ENCODE results near the gene HOXD8. TPM values are rescaled to one million over a fixed set of nuclear protein-coding genes. Genes with fewer than 3 reads are reported as not detected.

HOXD8 gene
- total RNA-seq, 1 donor from 2014 or later, result not detected

DNA sequence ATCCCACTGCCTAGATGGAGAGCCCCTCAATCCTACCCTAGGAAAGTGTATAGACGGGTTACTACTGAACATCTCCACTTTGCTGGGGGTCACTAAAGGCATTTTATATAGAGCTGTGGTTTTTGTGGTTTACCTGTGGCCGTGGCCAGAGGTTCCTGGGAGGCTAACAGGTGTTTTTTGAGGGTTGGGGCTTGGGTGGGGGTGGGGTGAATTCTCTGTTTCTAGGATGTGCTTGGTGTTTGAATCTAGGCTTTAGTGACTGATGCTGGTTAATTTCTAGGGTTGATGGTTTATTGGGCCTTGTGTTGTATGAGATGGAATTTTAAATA is 7.7 kb downstream of the HOXD8 start:
- Histone ChIP-seq H3K4me2 (ENCODE audit: low read length) (peak overlapping the region; percentile 76), H3K36me3 (ENCODE audit: insufficient read depth, low read length) (no peaks in the 10 kb centered on the region), H2AFZ (ENCODE audit: low read depth, low read length) (no peak overlapping the region), H3K27me3 (ENCODE audit: insufficient read depth, low read length) (peaks cover 90% of the 10 kb centered on the region), H3K79me2 (ENCODE audit: insufficient read depth, low read length) (no peaks in the 10 kb centered on the region), H4K20me1 (ENCODE audit: insufficient read depth, low read length) (no peaks in the 10 kb centered on the region), H3K9me3 (ENCODE audit: insufficient read depth, low read depth, low read length) (peaks cover 6% of the 10 kb centered on the region), H3K4me1 (ENCODE audit: insufficient read depth, low read length) (peaks cover 8% of the 10 kb centered on the region), H3K27ac (ENCODE audit: low read depth, low read length) (no peak overlapping the region), H3K9ac (ENCODE audit: low read length) (no peak overlapping the region), H3K4me3 (ENCODE audit: insufficient read depth, low read depth, low read length) (peak overlapping the region; percentile 31)
- H3K27ac Mint-ChIP-seq (ENCODE audit: unreplicated experiment), result no peak overlapping the region
- no peaks in the 10 kb centered on the region for H3K4me1 Mint-ChIP-seq (ENCODE audit: low read depth, unreplicated experiment)
- DNase-seq (ENCODE audit: low read depth) (no peak), FAIRE-seq (no peak)
- peaks cover 39% of the 10 kb centered on the region for H3K9me3 Mint-ChIP-seq (ENCODE audit: unreplicated experiment)
- peaks cover 92% of the 10 kb centered on the region for H3K27me3 Mint-ChIP-seq (ENCODE audit: low read depth, unreplicated experiment)
- H3K4me3 Mint-ChIP-seq (ENCODE audit: unreplicated experiment), result peak overlapping the region; percentile 62
- H3K36me3 Mint-ChIP-seq (ENCODE audit: low read depth, unreplicated experiment), result peaks cover 2% of the 10 kb centered on the region
- TF ChIP-seq, protein P1, sequence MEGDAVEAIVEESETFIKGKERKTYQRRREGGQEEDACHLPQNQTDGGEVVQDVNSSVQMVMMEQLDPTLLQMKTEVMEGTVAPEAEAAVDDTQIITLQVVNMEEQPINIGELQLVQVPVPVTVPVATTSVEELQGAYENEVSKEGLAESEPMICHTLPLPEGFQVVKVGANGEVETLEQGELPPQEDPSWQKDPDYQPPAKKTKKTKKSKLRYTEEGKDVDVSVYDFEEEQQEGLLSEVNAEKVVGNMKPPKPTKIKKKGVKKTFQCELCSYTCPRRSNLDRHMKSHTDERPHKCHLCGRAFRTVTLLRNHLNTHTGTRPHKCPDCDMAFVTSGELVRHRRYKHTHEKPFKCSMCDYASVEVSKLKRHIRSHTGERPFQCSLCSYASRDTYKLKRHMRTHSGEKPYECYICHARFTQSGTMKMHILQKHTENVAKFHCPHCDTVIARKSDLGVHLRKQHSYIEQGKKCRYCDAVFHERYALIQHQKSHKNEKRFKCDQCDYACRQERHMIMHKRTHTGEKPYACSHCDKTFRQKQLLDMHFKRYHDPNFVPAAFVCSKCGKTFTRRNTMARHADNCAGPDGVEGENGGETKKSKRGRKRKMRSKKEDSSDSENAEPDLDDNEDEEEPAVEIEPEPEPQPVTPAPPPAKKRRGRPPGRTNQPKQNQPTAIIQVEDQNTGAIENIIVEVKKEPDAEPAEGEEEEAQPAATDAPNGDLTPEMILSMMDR (IDR thresholded peaks at IDR 0.05; ENCODE audit: insufficient read depth, low read depth, low read length), result no peak
- no peak for TF ChIP-seq EZH2 (IDR thresholded peaks at IDR 0.05; ENCODE audit: insufficient read depth, low read length)

- Histone ChIP-seq H4K20me1 (ENCODE audit: insufficient read depth, low read length) (no peaks in the 10 kb centered on the region), H3K9me3 (ENCODE audit: insufficient read depth, low read depth, low read length) (peaks cover 6% of the 10 kb centered on the region), H3K9ac (ENCODE audit: low read length) (no peak overlapping the region), H3K27ac (ENCODE audit: low read depth, low read length) (no peak overlapping the region), H3K36me3 (ENCODE audit: insufficient read depth, low read length) (no peaks in the 10 kb centered on the region), H2AFZ (ENCODE audit: low read depth, low read length) (no peak overlapping the region), H3K27me3 (ENCODE audit: insufficient read depth, low read length) (peaks cover 85% of the 10 kb centered on the region), H3K79me2 (ENCODE audit: insufficient read depth, low read length) (no peaks in the 10 kb centered on the region), H3K4me2 (ENCODE audit: low read length) (no peak overlapping the region), H3K4me1 (ENCODE audit: insufficient read depth, low read length) (peaks cover 8% of the 10 kb centered on the region), H3K4me3 (ENCODE audit: insufficient read depth, low read depth, low read length) (no peak overlapping the region)
- FAIRE-seq, result no peak
- Mint-ChIP-seq H3K4me1 (ENCODE audit: low read depth, unreplicated experiment) (no peaks in the 10 kb centered on the region), H3K36me3 (ENCODE audit: low read depth, unreplicated experiment) (peaks cover 2% of the 10 kb centered on the region), H3K9me3 (ENCODE audit: unreplicated experiment) (peaks cover 35% of the 10 kb centered on the region), H3K27ac (ENCODE audit: unreplicated experiment) (no peak overlapping the region), H3K4me3 (ENCODE audit: unreplicated experiment) (no peak overlapping the region), H3K27me3 (ENCODE audit: low read depth, unreplicated experiment) (peaks cover 92% of the 10 kb centered on the region)
- no peak for DNase-seq (ENCODE audit: low read depth)
- TF ChIP-seq, protein P1 (IDR thresholded peaks at IDR 0.05; ENCODE audit: insufficient read depth, low read depth, low read length), result no peak
- no peak for TF ChIP-seq EZH2 (IDR thresholded peaks at IDR 0.05; ENCODE audit: insufficient read depth, low read length)
Observed at GRCh38 chr2:176137906-176138305, 8.4 kb downstream of the HOXD8 start.

GRCh38 chr2:176138526-176138922 is 9.0 kb downstream of the HOXD8 start:
- Histone ChIP-seq H3K4me1 (ENCODE audit: insufficient read depth, low read length) (peaks cover 8% of the 10 kb centered on the region), H2AFZ (ENCODE audit: low read depth, low read length) (no peak overlapping the region), H3K27ac (ENCODE audit: low read depth, low read length) (no peak overlapping the region), H3K27me3 (ENCODE audit: insufficient read depth, low read length) (peaks cover 85% of the 10 kb centered on the region), H3K79me2 (ENCODE audit: insufficient read depth, low read length) (no peaks in the 10 kb centered on the region), H4K20me1 (ENCODE audit: insufficient read depth, low read length) (no peaks in the 10 kb centered on the region), H3K4me3 (ENCODE audit: insufficient read depth, low read depth, low read length) (no peak overlapping the region), H3K9ac (ENCODE audit: low read length) (no peak overlapping the region), H3K4me2 (ENCODE audit: low read length) (no peak overlapping the region), H3K36me3 (ENCODE audit: insufficient read depth, low read length) (no peaks in the 10 kb centered on the region), H3K9me3 (ENCODE audit: insufficient read depth, low read depth, low read length) (peaks cover 6% of the 10 kb centered on the region)
- DNase-seq (ENCODE audit: low read depth), result no peak
- Mint-ChIP-seq H3K4me3 (ENCODE audit: unreplicated experiment) (no peak overlapping the region), H3K36me3 (ENCODE audit: low read depth, unreplicated experiment) (peaks cover 2% of the 10 kb centered on the region), H3K4me1 (ENCODE audit: low read depth, unreplicated experiment) (no peaks in the 10 kb centered on the region), H3K9me3 (ENCODE audit: unreplicated experiment) (peaks cover 37% of the 10 kb centered on the region), H3K27ac (ENCODE audit: unreplicated experiment) (no peak overlapping the region), H3K27me3 (ENCODE audit: low read depth, unreplicated experiment) (peaks cover 92% of the 10 kb centered on the region)
- TF ChIP-seq, protein P1 (IDR thresholded peaks at IDR 0.05; ENCODE audit: insufficient read depth, low read depth, low read length), result no peak
- TF ChIP-seq EZH2 (IDR thresholded peaks at IDR 0.05; ENCODE audit: insufficient read depth, low read length), result no peak
- no peak for FAIRE-seq
